Neural crest cell (in vitro differentiated cells): ENCODE data around the gene OR1L8. TPM values are rescaled to one million over a fixed set of nuclear protein-coding genes. Genes with fewer than 3 reads are reported as not detected.

Experiments used
- DNase-seq: peaks from one replicate; pipeline ENCODE4 v3.0.0; 2021; ENCODE audit warnings: low read depth, mixed read lengths, low spot score
- H3K27ac Mint-ChIP-seq: one replicate; pipeline ENCODE4 v1.8.0; 2021; ENCODE audit warnings: mild to moderate bottlenecking, mixed read lengths; ENCODE audit not compliant: unreplicated experiment
- H3K27me3 Mint-ChIP-seq: 2 replicates; pipeline ENCODE4 v1.8.0; 2021; ENCODE audit warnings: low read depth, mild to moderate bottlenecking, mixed read lengths
- H3K36me3 Mint-ChIP-seq: 2 replicates; pipeline ENCODE4 v1.8.0; 2021; ENCODE audit warnings: low read depth, mild to moderate bottlenecking, mixed read lengths
- H3K4me1 Mint-ChIP-seq: 2 replicates; pipeline ENCODE4 v1.8.0; 2021; ENCODE audit warnings: mixed read lengths
- H3K4me3 Mint-ChIP-seq: one replicate; pipeline ENCODE4 v1.8.0; 2021; ENCODE audit warnings: mild to moderate bottlenecking, mixed read lengths
- H3K9me3 Mint-ChIP-seq: 2 replicates; pipeline ENCODE4 v1.8.0; 2021; ENCODE audit warnings: mixed read lengths
- CTCF ChIP-seq: fragments of 200-600 bp; sonication (generic); conservative IDR thresholded peaks from 2 replicates; pipeline ENCODE4 v1.5.0; 2021; ENCODE audit warnings: antibody characterized with exemption, mild to moderate bottlenecking
- total RNA-seq: library from RNA; stranded (reverse); gene quantifications from 2 replicates; pipeline ENCODE4 v1.2.1, GENCODE V29; 2021

OR1L8 gene
- total RNA-seq, 1 donor from 2014 or later, result not detected

GRCh38 chr9:122518226-122518625 lies 65.0 kb downstream of the OR1L8 start:
- Mint-ChIP-seq H3K27me3 (peaks cover 17% of the 10 kb centered on the region), H3K9me3 (peaks cover 8% of the 10 kb centered on the region), H3K4me1 (no peaks in the 10 kb centered on the region), H3K4me3 (no peak overlapping the region), H3K36me3 (no peaks in the 10 kb centered on the region), H3K27ac (no peak overlapping the region)
- TF ChIP-seq CTCF, result no peak
- DNase-seq, result no peak

Other genes starting within 250 kb of the OR1L8 start
- 0.16 and 0.37 TPM in 2 replicates for gene PTGS1, start 212.4 kb downstream of the OR1L8 start, total RNA-seq
- gene OR1J1, start 105.5 kb downstream of the OR1L8 start, total RNA-seq, result not detected in 2 replicates
- not detected in 2 replicates for gene OR1J2, start 72.6 kb downstream of the OR1L8 start, total RNA-seq
- gene OR1J4, start 64.2 kb downstream of the OR1L8 start, total RNA-seq, result not detected in 2 replicates
- not detected in 2 replicates for gene OR1N1, start 56.1 kb downstream of the OR1L8 start, total RNA-seq
- not detected in 2 replicates for gene OR1N2, start 30.3 kb downstream of the OR1L8 start, total RNA-seq
- gene OR1Q1, start 31.4 kb upstream of the OR1L8 start, total RNA-seq, result not detected in 2 replicates
- not detected in 2 replicates for gene OR1B1, start 74.2 kb upstream of the OR1L8 start, total RNA-seq
- gene OR1L1, start 78.3 kb upstream of the OR1L8 start, total RNA-seq, result not detected in 2 replicates
- gene OR1L3, start 91.7 kb upstream of the OR1L8 start, total RNA-seq, result not detected in 2 replicates
- gene OR1L4, start 140.6 kb upstream of the OR1L8 start, total RNA-seq, result not detected in 2 replicates
- not detected in 2 replicates for gene OR1L6, start 158.9 kb upstream of the OR1L8 start, total RNA-seq
- gene OR5C1, start 205.5 kb upstream of the OR1L8 start, total RNA-seq, result not detected in 2 replicates
- gene OR1K1, start 216.7 kb upstream of the OR1L8 start, total RNA-seq, result not detected in 2 replicates
- gene PDCL, start 245.2 kb upstream of the OR1L8 start, total RNA-seq, result 29.3 and 30.5 TPM in 2 replicates